GM12878 (cell line): Measurements from ENCODE around the gene VWA8. TPM values are rescaled to one million over a fixed set of nuclear protein-coding genes. Genes with fewer than 3 reads are reported as not detected.
"Not testable (repeated sequence)": the region's sequence is repeated elsewhere in the genome, so short reads cannot be mapped to it uniquely, and the experiment has no call there.

ENCODE experiments used
- ATAC-seq: fragments of 200-7000 bp; cut with Tn5 transposase; 3 replicates; pipeline ENCODE4 v1.9.1; 2020; ENCODE audit warnings: mild to moderate bottlenecking, moderate library complexity
- BruUV-seq: library from RNA; stranded (reverse); fragments of 400-500 nt; replicated peaks from 2 replicates; lab custom pipeline; 2021; lab: Mats Ljungman, UMichigan
- CTCF ChIA-PET: fragments of 300-600 bp; sonication (Branson Sonifier 250); formaldehyde crosslinking; extraction: SDS; loops from one replicate; lab custom pipeline; 2021; ENCODE audit warnings: inconsistent platforms; lab: Yijun Ruan, JAX
- POLR2A ChIA-PET: fragments of 350-600 bp; formaldehyde crosslinking; extraction: SDS; loops from one replicate; lab custom pipeline; 2021; ENCODE audit warnings: inconsistent platforms; lab: Charles Lee
- RAD21 ChIA-PET: fragments of 300-600 bp; sonication (Branson Sonifier 250); formaldehyde crosslinking; loops from one replicate; lab custom pipeline; 2023; ENCODE audit warnings: antibody characterized with exemption; ENCODE audit not compliant: unreplicated experiment; lab: Charles Lee
- SMC1A ChIA-PET: fragments of 300-600 bp; sonication (Branson Sonifier 250); formaldehyde crosslinking; loops from one replicate; lab custom pipeline; 2023; ENCODE audit not compliant: unreplicated experiment, uncharacterized antibody; lab: Charles Lee
- DNase-seq: peaks from one replicate; pipeline ENCODE4 v3.0.0-alpha.2; 2011; ENCODE audit warnings: low read depth, low spot score
- FAIRE-seq: peaks from 3 replicates; lab custom pipeline; 2011; peaks lifted over from hg19 to GRCh38; lab: Jason Lieb, UNC
- H2AFZ ChIP-seq: 2 replicates; pipeline ENCODE4 v1.6.0; 2011; ENCODE audit warnings: low read depth, low read length, control low read depth; ENCODE audit not compliant: control insufficient read depth
- H3K27ac ChIP-seq: 2 replicates; pipeline ENCODE4 v1.5.1; 2011; ENCODE audit warnings: control low read depth; ENCODE audit not compliant: control insufficient read depth, insufficient read depth
- H3K27me3 ChIP-seq, 2 experiments: replicated peaks in 1 of 2; 2 replicates each; pipeline versions ENCODE4 v1.6.0 to v1.6.1; 2011; ENCODE audit warnings: low read length in 1 of 2; ENCODE audit not compliant: control insufficient read depth in 2 of 2, insufficient read depth in 2 of 2
- H3K36me3 ChIP-seq, 2 experiments: 2 replicates each; pipeline ENCODE4 v1.5.1; 2011; ENCODE audit warnings: low read length in 1 of 2; ENCODE audit not compliant: control insufficient read depth in 2 of 2, insufficient read depth in 2 of 2
- H3K4me1 ChIP-seq: 2 replicates; pipeline ENCODE4 v1.6.1; 2011; ENCODE audit warnings: mild to moderate bottlenecking, low read length, moderate library complexity, mixed read lengths; ENCODE audit not compliant: control insufficient read depth, insufficient read depth
- H3K4me2 ChIP-seq: 2 replicates; pipeline ENCODE4 v1.6.0; 2011; ENCODE audit warnings: control low read depth; ENCODE audit not compliant: control insufficient read depth, insufficient read depth
- H3K4me3 ChIP-seq: fragments of 200-600 bp; sonication (generic); 2 replicates; pipeline ENCODE4 v1.5.1; 2016
- H3K79me2 ChIP-seq: 2 replicates; pipeline ENCODE4 v1.6.0; 2011; ENCODE audit warnings: low read length; ENCODE audit not compliant: control insufficient read depth, insufficient read depth
- H3K9ac ChIP-seq: 2 replicates; pipeline ENCODE4 v1.8.0; 2011; ENCODE audit warnings: low read length, control low read depth, mixed read lengths; ENCODE audit not compliant: control insufficient read depth, insufficient read depth
- H3K9me3 ChIP-seq: replicated peaks from 3 replicates; pipeline ENCODE4 v1.5.1; 2011; ENCODE audit warnings: mild to moderate bottlenecking, low read length; ENCODE audit not compliant: control insufficient read depth, insufficient read depth
- H4K20me1 ChIP-seq: 2 replicates; pipeline ENCODE4 v1.6.0; 2011; ENCODE audit not compliant: control insufficient read depth, insufficient read depth
- CBX5 ChIP-seq: sonication (generic); IDR thresholded peaks from 2 replicates; pipeline ENCODE4 v1.6.1; 2016; ENCODE audit warnings: low read depth, moderate library complexity, mild to moderate bottlenecking, inconsistent platforms
- CHD4 ChIP-seq: fragments of 200-600 bp; sonication (generic); IDR thresholded peaks from 2 replicates; pipeline ENCODE4 v1.6.1; 2016; ENCODE audit warnings: mild to moderate bottlenecking
- CUX1 ChIP-seq: IDR thresholded peaks from 2 replicates; pipeline ENCODE4 v1.6.1; 2012; ENCODE audit warnings: improper control_type of control experiment, low read depth, low read length; ENCODE audit not compliant: insufficient replicate concordance
- FOXM1 ChIP-seq: IDR thresholded peaks from 2 replicates; pipeline ENCODE4 v1.6.1; 2012; ENCODE audit warnings: low read depth, mild to moderate bottlenecking, inconsistent platforms, low read length, moderate library complexity
- IKZF2 ChIP-seq, 2 experiments: fragments of 450-650 bp; IDR thresholded peaks; 2 replicates each; pipeline ENCODE4 v1.6.1; 2017; ENCODE audit warnings: mild to moderate bottlenecking in 2 of 2, moderate library complexity in 2 of 2
- MEF2B ChIP-seq: fragments of 450-650 bp; IDR thresholded peaks from 2 replicates; pipeline ENCODE4 v1.6.1; 2018; ENCODE audit warnings: mild to moderate bottlenecking, moderate library complexity; ENCODE audit not compliant: partially characterized antibody, poor library complexity, severe bottlenecking
- RELB ChIP-seq: fragments of 450-650 bp; IDR thresholded peaks from 2 replicates; pipeline ENCODE4 v1.6.1; 2017; ENCODE audit warnings: low read depth, mild to moderate bottlenecking, moderate library complexity
- STAT1 ChIP-seq: fragments of 450-650 bp; conservative IDR thresholded peaks from 2 replicates; pipeline ENCODE4 v1.6.1; 2014; ENCODE audit warnings: antibody characterized with exemption, mild to moderate bottlenecking
- WGBS: methylation state at CpG from one replicate; pipeline ENCODE4 v1.1.6; 2016; ENCODE audit warnings: low lambda C conversion rate; ENCODE audit not compliant: insufficient replicate concordance, insufficient coverage; ENCODE audit errors: missing lambda C conversion rate; 5-methylcytosine and 5-hydroxymethylcytosine counted together
- in situ Hi-C: fragments of 300-500 bp; cut with MboI; formaldehyde crosslinking; loops from 9 replicates; pipeline ENCODE4 v1.14.3; 2018; ENCODE audit warnings: mixed read lengths
- intact Hi-C: fragments of 100-400 bp; cut with micrococcal nuclease; formaldehyde crosslinking; loops from one replicate; pipeline ENCODE4 v1.14.2; 2022; ENCODE audit not compliant: unreplicated experiment
- polyA plus RNA-seq, 11 experiments: library from polyadenylated mRNA; depleted of rRNA in 4 of 11; unstranded in 6 of 11; stranded (reverse) in 5 of 11; fragments of >200 nt; fragmentation: Nextera tagmentation in 4 of 11; fragmentation: Illumina TruSeq in 1 of 11; extraction: Ambion mirVana in 4 of 11; extraction: Trizol in 1 of 11; gene quantifications; 1 replicate in 1 of 11; 2 replicates in 10 of 11; pipeline versions ENCODE4 v1.2.1 to v1.2.3, GENCODE V29; 2011 to 2016; ENCODE audit warnings: inconsistent platforms in 2 of 11, missing spikeins in 2 of 11, low read depth in 1 of 11
- total RNA-seq, 4 experiments: library from RNA; depleted of rRNA in 3 of 4; stranded (reverse); fragments of >200 nt in 3 of 4; fragmentation: Illumina TruSeq in 1 of 4; extraction: Trizol in 1 of 4; gene quantifications; 2 replicates each; pipeline versions ENCODE4 v1.2.1 to v1.2.3, GENCODE V29; 2013 to 2021

The VWA8 gene
- total and polyA plus RNA-seq, 10 of the 15 experiments (the other 5 are each of a cell fraction or from before 2014, with no cell fraction given) = 3.0 to 21.8 (median 13.5) TPM

GRCh38 chr13:41952749-41953148 is 8.2 kb downstream of the VWA8 start:
- intact Hi-C loops (no loop called here), in situ Hi-C loops (no loop called here)
- no peak for FAIRE-seq
- H3K36me3 ChIP-seq = peaks cover 0 to 4% of the 10 kb centered on the region in 2 experiments; a peak in 2 of 4 replicates
- H3K9me3 ChIP-seq = no peaks in the 10 kb centered on the region; the same call in 1 of the 3 replicates
- ATAC-seq = no peak
- peaks cover 35% of the 10 kb centered on the region for H3K79me2 ChIP-seq
- no peak overlapping the region for H3K4me3 ChIP-seq
- H4K20me1 ChIP-seq = no peaks in the 10 kb centered on the region
- H3K4me2 ChIP-seq = no peak overlapping the region
- no peak for TF ChIP-seq MEF2B
- TF ChIP-seq IKZF2 (IDR thresholded peaks at IDR 0.05) = no peak
- TF ChIP-seq STAT1 = no peak
- TF ChIP-seq CBX5 = no peak
- TF ChIP-seq CHD4 = no peak
- no peak for TF ChIP-seq CUX1
- no peak for TF ChIP-seq RELB
- TF ChIP-seq FOXM1 = no peak
- no peak for DNase-seq
- no peak overlapping the region for H2AFZ ChIP-seq
- ChIA-PET CTCF (interaction anchor here (1.0 to 1.8 kb wide), 4 partner anchors 10 to 35 kb away, joined by 3 to 6 read pairs (median 3); no protein-coding TSS in a partner anchor), RAD21 (interaction anchor here (1.0 to 1.2 kb wide), 3 partner anchors 12 to 28 kb away, joined by 4 to 5 read pairs (median 4); no protein-coding TSS in a partner anchor), SMC1A (interaction anchor here (0.6 to 1.4 kb wide), 5 partner anchors 10 to 71 kb away, joined by 3 to 5 read pairs (median 4); no protein-coding TSS in a partner anchor), POLR2A (interaction anchor here (0.6 to 1.7 kb wide), 2 partner anchors 8 to 62 kb away, joined by 3 to 4 read pairs; partner anchors contain the start of gene VWA8)
- H3K27me3 ChIP-seq = no peaks in the 10 kb centered on the region
- H3K4me1 ChIP-seq = peaks cover 4% of the 10 kb centered on the region; the same call in 1 of the 2 replicates
- H3K9ac ChIP-seq = no peak overlapping the region
- H3K27ac ChIP-seq = no peak overlapping the region
- no TSS peak for BruUV-seq
- 79% methylated on average over 3 of the region's 3 CpGs for WGBS

- H2AFZ ChIP-seq, ATAC-seq, BruUV-seq, H3K9me3 ChIP-seq, DNase-seq, FAIRE-seq, H3K4me2 ChIP-seq, H3K9ac ChIP-seq, in situ Hi-C loops, H3K36me3 ChIP-seq, intact Hi-C loops, H3K27me3 ChIP-seq, H3K4me3 ChIP-seq, H4K20me1 ChIP-seq, H3K27ac ChIP-seq, RAD21 ChIA-PET, H3K4me1 ChIP-seq: not testable (repeated sequence)
- H3K79me2 ChIP-seq = peaks cover 16% of the 10 kb centered on the region
- SMC1A ChIA-PET = interaction anchor here (1.0 kb wide), 1 partner anchor 15 kb away, joined by 3 read pairs; no protein-coding TSS in a partner anchor
- POLR2A ChIA-PET = interaction anchor here (0.6 to 0.7 kb wide), 2 partner anchors 14 to 33 kb away, joined by 4 to 5 read pairs; no protein-coding TSS in a partner anchor
- CTCF ChIA-PET = interaction anchor here (0.9 kb wide), 1 partner anchor 29 kb away, joined by 8 read pairs; no protein-coding TSS in a partner anchor
- 94% methylated on average over 1 of the region's 1 CpG for WGBS
Measured at GRCh38 chr13:41949104-41949503, 11.8 kb downstream of the VWA8 start.
